ENCODE measurements around the gene SRC.
A peak's percentile ranks its signal among the peaks of the same experiment; 100 is the strongest.

- TF ChIP-seq CTCF (IDR thresholded peaks at IDR 0.05 in 8 of 11, conservative IDR thresholded peaks at IDR 0.05 in 3 of 11): no peak
- peak in 1 of 3 donors; percentile 16 for TF ChIP-seq POLR2AphosphoS5 (IDR thresholded peaks at IDR 0.05)
These were observed 50.0 kb downstream of the SRC start for GRCh38 chr20:37395921-37396415.
